Natural killer cell treated with Interleukin-12 subunit alpha and Interleukin-12 subunit beta and Interleukin-15 and Interleukin-18, amount 100 ng/mL, for 72 hours (primary cell): ENCODE results near the gene RBM28. TPM values are rescaled to one million over a fixed set of nuclear protein-coding genes. Genes with fewer than 3 reads are reported as not detected.
"Not testable (repeated sequence)": the region's sequence is repeated elsewhere in the genome, so short reads cannot be mapped to it uniquely, and the experiment has no call there.

Experiments used
- ATAC-seq, 2 donors: fragments of 150-1000 bp; cut with Tn5 transposase in 1 of 2; sonication (Bioruptor Pico), chemical (Tn5 transposase) in 1 of 2; 2 replicates each; pipeline ENCODE4 v1.10.0; 2021
- DNase-seq: peaks from one replicate; pipeline ENCODE4 v3.0.0; 2022; ENCODE audit warnings: low spot score
- H3K27ac Mint-ChIP-seq, 2 donors: 1 replicate in 1 of 2; 2 replicates in 1 of 2; pipeline ENCODE4 v1.8.0; 2022; ENCODE audit warnings: mixed read lengths in 2 of 2, mild to moderate bottlenecking in 1 of 2, moderate library complexity in 1 of 2
- H3K27me3 Mint-ChIP-seq, 2 donors: 1 replicate in 1 of 2; 2 replicates in 1 of 2; pipeline ENCODE4 v1.8.0; 2022; ENCODE audit warnings: mixed read lengths in 2 of 2
- H3K36me3 Mint-ChIP-seq: one replicate; pipeline ENCODE4 v1.8.0; 2022; ENCODE audit warnings: mixed read lengths
- H3K4me1 Mint-ChIP-seq, 2 donors: 1 replicate in 1 of 2; 2 replicates in 1 of 2; pipeline ENCODE4 v1.8.0; 2022; ENCODE audit warnings: low read depth in 2 of 2, mixed read lengths in 2 of 2, mild to moderate bottlenecking in 1 of 2
- H3K4me3 Mint-ChIP-seq: one replicate; pipeline ENCODE4 v1.8.0; 2022; ENCODE audit warnings: mixed read lengths
- H3K9me3 Mint-ChIP-seq: 2 replicates; pipeline ENCODE4 v1.8.0; 2022; ENCODE audit warnings: mixed read lengths
- total RNA-seq, 2 donors: library from RNA; stranded (reverse); gene quantifications; one replicate each; pipeline ENCODE4 v1.2.3, GENCODE V29; 2022

The RBM28 gene
- total RNA-seq, 2 donors from 2014 or later, result 46.4 to 77.1 TPM

DNA sequence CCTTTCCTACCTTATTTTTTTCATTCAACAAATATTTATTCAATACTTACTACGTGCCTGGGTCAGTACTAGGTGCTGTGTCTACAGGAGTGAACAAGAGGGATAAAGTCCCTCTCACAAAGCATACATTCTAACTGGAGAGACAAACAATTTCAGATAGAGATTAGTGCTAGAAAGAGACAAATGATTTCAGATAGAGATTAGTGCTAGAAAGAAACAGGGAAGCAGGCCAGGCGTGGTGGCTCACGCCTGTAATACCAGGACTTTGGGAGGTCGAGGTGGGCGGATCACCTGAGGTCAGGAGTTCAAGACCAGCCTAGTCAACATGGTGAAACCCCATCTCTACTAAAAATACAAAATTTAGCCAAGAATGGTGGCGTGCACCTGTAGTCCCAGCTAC, 34.6 kb downstream of the RBM28 start:
- H3K4me1 Mint-ChIP-seq, result peaks cover 0 to 4% of the 10 kb centered on the region in 2 donors
- H3K27ac Mint-ChIP-seq, result no peak overlapping the region
- DNase-seq, result no peak
- H3K9me3 Mint-ChIP-seq, result no peaks in the 10 kb centered on the region
- H3K36me3 Mint-ChIP-seq, result peaks cover 48% of the 10 kb centered on the region
- H3K27me3 Mint-ChIP-seq, result no peaks in the 10 kb centered on the region
- no peak for ATAC-seq
- no peak overlapping the region for H3K4me3 Mint-ChIP-seq

GRCh38 chr7:128307061-128307460, 36.6 kb downstream of the RBM28 start:
- no peaks in the 10 kb centered on the region for H3K27me3 Mint-ChIP-seq
- no peaks in the 10 kb centered on the region for H3K9me3 Mint-ChIP-seq
- H3K27ac Mint-ChIP-seq, result no peak overlapping the region
- H3K4me1 Mint-ChIP-seq, result peaks cover 0 to 3% of the 10 kb centered on the region in 2 donors
- peaks cover 34% of the 10 kb centered on the region for H3K36me3 Mint-ChIP-seq
- DNase-seq (no peak), ATAC-seq (no peak)
- H3K4me3 Mint-ChIP-seq, result no peak overlapping the region

GRCh38 chr7:128304212-128304611, 39.5 kb downstream of the RBM28 start:
- Mint-ChIP-seq H3K27ac (no peak overlapping the region), H3K9me3 (no peaks in the 10 kb centered on the region), H3K36me3 (peaks cover 26% of the 10 kb centered on the region), H3K4me1 (peaks cover 0 to 3% of the 10 kb centered on the region in 2 donors), H3K4me3 (no peak overlapping the region), H3K27me3 (no peaks in the 10 kb centered on the region)
- ATAC-seq (no peak), DNase-seq (no peak)

DNA sequence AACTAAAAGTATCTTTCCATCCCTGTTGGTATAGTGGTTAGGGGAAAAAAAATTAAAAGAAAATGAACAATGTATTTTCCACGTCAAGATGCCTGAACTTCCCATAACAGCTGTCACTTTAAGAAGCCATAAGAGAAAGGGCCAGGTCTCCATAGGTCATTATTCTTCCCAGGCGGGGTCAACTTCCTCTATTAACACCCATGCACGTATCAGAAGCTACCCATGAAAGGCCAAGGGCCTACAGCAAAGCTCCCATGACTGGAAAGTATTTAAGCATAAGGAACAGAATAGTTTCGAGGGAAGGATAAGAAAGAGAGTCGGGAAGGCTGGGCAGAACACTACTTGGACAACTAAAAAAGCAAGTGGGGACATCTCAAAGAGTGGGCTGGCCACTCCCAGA, 40.1 kb downstream of the RBM28 start:
- no peak for ATAC-seq
- H3K4me3 Mint-ChIP-seq, result no peak overlapping the region
- H3K4me1 Mint-ChIP-seq, result peaks cover 0 to 3% of the 10 kb centered on the region in 2 donors
- no peaks in the 10 kb centered on the region for H3K27me3 Mint-ChIP-seq
- H3K9me3 Mint-ChIP-seq, result no peaks in the 10 kb centered on the region
- no peak for DNase-seq
- H3K36me3 Mint-ChIP-seq, result peaks cover 21% of the 10 kb centered on the region
- no peak overlapping the region for H3K27ac Mint-ChIP-seq

GRCh38 chr7:128303133-128303532, 40.6 kb downstream of the RBM28 start:
- no peaks in the 10 kb centered on the region for H3K27me3 Mint-ChIP-seq
- ATAC-seq, result no peak
- DNase-seq, result no peak
- no peaks in the 10 kb centered on the region for H3K9me3 Mint-ChIP-seq
- peaks cover 18% of the 10 kb centered on the region for H3K36me3 Mint-ChIP-seq
- H3K4me1 Mint-ChIP-seq, result peaks cover 0 to 3% of the 10 kb centered on the region in 2 donors
- H3K27ac Mint-ChIP-seq, result no peak overlapping the region
- H3K4me3 Mint-ChIP-seq, result no peak overlapping the region

- peaks cover 0 to 3% of the 10 kb centered on the region in 2 donors for H3K4me1 Mint-ChIP-seq
- no peaks in the 10 kb centered on the region for H3K9me3 Mint-ChIP-seq
- no peak for ATAC-seq
- no peak overlapping the region for H3K4me3 Mint-ChIP-seq
- no peak overlapping the region for H3K27ac Mint-ChIP-seq
- H3K27me3 Mint-ChIP-seq, result no peaks in the 10 kb centered on the region
- DNase-seq, result no peak
- H3K36me3 Mint-ChIP-seq, result peaks cover 12% of the 10 kb centered on the region
Measured at GRCh38 chr7:128302139-128302538, 41.6 kb downstream of the RBM28 start.

GRCh38 chr7:128299109-128299607, 44.5 kb downstream of the RBM28 start:
- peak overlapping the region in 1 of 2 donors; percentile 53 for H3K27ac Mint-ChIP-seq
- peaks cover 0 to 3% of the 10 kb centered on the region in 2 donors for H3K4me1 Mint-ChIP-seq
- no peak overlapping the region for H3K4me3 Mint-ChIP-seq

GRCh38 chr7:128298004-128298403, 45.7 kb downstream of the RBM28 start:
- H3K27me3 Mint-ChIP-seq, DNase-seq, H3K9me3 Mint-ChIP-seq, H3K27ac Mint-ChIP-seq, H3K4me1 Mint-ChIP-seq, H3K4me3 Mint-ChIP-seq, ATAC-seq, H3K36me3 Mint-ChIP-seq: not testable (repeated sequence)

More at GRCh38 chr7:128299109-128299607, 44.5 kb downstream of the RBM28 start:
- ATAC-seq (no peak), DNase-seq (no peak)
- Mint-ChIP-seq H3K36me3 (no peaks in the 10 kb centered on the region), H3K9me3 (no peaks in the 10 kb centered on the region), H3K27me3 (no peaks in the 10 kb centered on the region)

DNA sequence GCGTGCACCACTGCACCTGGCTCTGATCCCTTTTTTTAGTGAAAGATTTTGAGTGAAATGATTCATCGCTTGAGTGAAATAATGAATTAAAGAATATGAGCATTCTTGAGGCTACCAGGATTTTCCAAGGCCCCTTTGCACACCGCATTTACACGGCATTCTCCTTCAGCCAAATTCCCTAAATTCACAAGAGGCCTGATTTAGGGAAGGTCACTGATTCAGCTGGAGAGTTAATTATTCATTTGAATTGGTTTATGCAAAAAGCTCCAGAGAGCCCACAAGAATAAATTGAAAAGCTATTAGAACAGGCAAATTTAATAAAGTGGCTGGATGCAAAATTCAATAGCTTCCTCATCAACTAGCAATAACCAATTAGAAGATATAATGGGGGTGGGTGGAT, 56.2 kb downstream of the RBM28 start:
- H3K4me1 Mint-ChIP-seq, result no peaks in the 10 kb centered on the region
- peaks cover under 1% of the 10 kb centered on the region for H3K36me3 Mint-ChIP-seq
- ATAC-seq (no peak), DNase-seq (no peak)
- no peak overlapping the region for H3K27ac Mint-ChIP-seq
- no peaks in the 10 kb centered on the region for H3K27me3 Mint-ChIP-seq
- no peak overlapping the region for H3K4me3 Mint-ChIP-seq
- H3K9me3 Mint-ChIP-seq, result no peaks in the 10 kb centered on the region

GRCh38 chr7:128284102-128284501, 59.6 kb downstream of the RBM28 start:
- ATAC-seq, result no peak
- no peak overlapping the region for H3K27ac Mint-ChIP-seq
- H3K27me3 Mint-ChIP-seq, result no peaks in the 10 kb centered on the region
- H3K4me3 Mint-ChIP-seq, result no peak overlapping the region
- peaks cover 3% of the 10 kb centered on the region for H3K9me3 Mint-ChIP-seq
- H3K4me1 Mint-ChIP-seq, result peaks cover 0 to 4% of the 10 kb centered on the region in 2 donors
- DNase-seq, result no peak
- peaks cover 10% of the 10 kb centered on the region for H3K36me3 Mint-ChIP-seq

GRCh38 chr7:128281605-128282380, 61.9 kb downstream of the RBM28 start:
- Mint-ChIP-seq H3K27me3 (no peaks in the 10 kb centered on the region), H3K27ac (no peak overlapping the region), H3K9me3 (peaks cover 7% of the 10 kb centered on the region), H3K36me3 (peaks cover 16% of the 10 kb centered on the region), H3K4me1 (peaks cover 0 to 4% of the 10 kb centered on the region in 2 donors), H3K4me3 (no peak overlapping the region)
- no peak for ATAC-seq
- DNase-seq, result no peak

GRCh38 chr7:128280451-128280850, 63.3 kb downstream of the RBM28 start:
- not testable (repeated sequence) for H3K4me3 Mint-ChIP-seq, DNase-seq, H3K9me3 Mint-ChIP-seq, H3K27ac Mint-ChIP-seq, H3K27me3 Mint-ChIP-seq, ATAC-seq, H3K4me1 Mint-ChIP-seq
- H3K36me3 Mint-ChIP-seq, result peaks cover 16% of the 10 kb centered on the region

GRCh38 chr7:128279124-128279713, 64.5 kb downstream of the RBM28 start:
- peaks cover 0 to 4% of the 10 kb centered on the region in 2 donors for H3K4me1 Mint-ChIP-seq
- no peak overlapping the region for H3K4me3 Mint-ChIP-seq
- ATAC-seq (no peak), DNase-seq (no peak)
- no peak overlapping the region for H3K27ac Mint-ChIP-seq
- peaks cover 16% of the 10 kb centered on the region for H3K36me3 Mint-ChIP-seq
- H3K27me3 Mint-ChIP-seq, result no peaks in the 10 kb centered on the region
- H3K9me3 Mint-ChIP-seq, result peaks cover 7% of the 10 kb centered on the region

DNA sequence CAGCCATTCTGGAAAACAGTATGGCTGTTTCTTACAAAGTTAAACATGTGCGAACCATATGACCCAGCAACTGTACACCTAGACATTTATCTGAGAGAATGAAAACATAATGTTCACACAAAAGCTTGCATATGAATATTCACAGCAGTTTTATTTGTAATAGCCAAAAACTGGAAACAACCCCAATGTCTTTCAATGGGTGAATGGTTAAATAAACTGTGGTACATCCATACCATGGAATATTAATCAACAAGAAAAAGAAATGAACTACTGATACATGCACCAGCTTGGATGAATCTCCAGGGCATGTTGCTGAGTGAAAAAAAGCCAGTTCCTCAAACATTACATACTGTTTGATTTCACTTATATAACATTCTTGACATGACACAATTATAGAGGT, 65.3 kb downstream of the RBM28 start:
- ATAC-seq, result no peak

More for the DNA sequence above, 65.3 kb downstream of the RBM28 start:
- Mint-ChIP-seq H3K9me3 (peaks cover 7% of the 10 kb centered on the region), H3K4me1 (peaks cover 0 to 4% of the 10 kb centered on the region in 2 donors), H3K27me3 (no peaks in the 10 kb centered on the region), H3K4me3 (no peak overlapping the region), H3K36me3 (peaks cover 16% of the 10 kb centered on the region), H3K27ac (no peak overlapping the region)
- DNase-seq, result no peak
